GM06990 (cell line): ENCODE data around the gene PTPRM.

Experiments used
- DNase-seq: peaks from one replicate; pipeline ENCODE4 v3.0.0-alpha.2; 2011; ENCODE audit not compliant: insufficient read length; ENCODE audit errors: extremely low read depth
- H3K27me3 ChIP-seq: replicated peaks from 2 replicates; pipeline ENCODE4 v1.6.0; 2011; ENCODE audit warnings: low read length; ENCODE audit not compliant: control insufficient read depth, insufficient read depth
- H3K36me3 ChIP-seq: 2 replicates; pipeline ENCODE4 v1.5.1; 2011; ENCODE audit warnings: low read length; ENCODE audit not compliant: control insufficient read depth, insufficient read depth
- H3K4me3 ChIP-seq: replicated peaks from 2 replicates; pipeline ENCODE4 v1.5.1; 2011; ENCODE audit warnings: low read depth, mild to moderate bottlenecking, control low read depth, low read length
- TF ChIP-seq, protein P1 (sequence below): IDR thresholded peaks from 2 replicates; pipeline ENCODE4 v1.5.1; 2011; ENCODE audit warnings: low read length, control low read depth, mild to moderate bottlenecking, inconsistent platforms; ENCODE audit not compliant: insufficient read depth, poor library complexity, severe bottlenecking

Gene PTPRM

DNA sequence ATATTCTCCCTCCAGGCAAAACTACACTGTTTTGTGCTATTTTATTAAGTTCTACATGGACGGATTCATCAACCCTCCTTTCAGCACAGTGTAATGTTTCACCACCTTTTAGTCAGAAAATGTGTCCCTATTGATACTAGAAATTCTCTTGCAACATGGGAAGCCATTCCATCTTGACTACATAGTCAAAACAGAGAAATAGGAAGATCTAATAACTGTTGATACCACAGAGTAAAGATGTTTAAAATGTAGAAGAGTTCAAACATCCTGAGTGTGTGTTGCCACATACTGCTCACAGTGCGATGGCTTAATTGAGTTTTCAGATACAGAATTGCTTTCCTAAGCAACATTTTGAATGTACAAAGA, 549.9 kb downstream of the PTPRM start:
- Histone ChIP-seq H3K36me3 (no peaks in the 10 kb centered on the region), H3K27me3 (no peaks in the 10 kb centered on the region), H3K4me3 (no peak overlapping the region)
- TF ChIP-seq, protein P1, sequence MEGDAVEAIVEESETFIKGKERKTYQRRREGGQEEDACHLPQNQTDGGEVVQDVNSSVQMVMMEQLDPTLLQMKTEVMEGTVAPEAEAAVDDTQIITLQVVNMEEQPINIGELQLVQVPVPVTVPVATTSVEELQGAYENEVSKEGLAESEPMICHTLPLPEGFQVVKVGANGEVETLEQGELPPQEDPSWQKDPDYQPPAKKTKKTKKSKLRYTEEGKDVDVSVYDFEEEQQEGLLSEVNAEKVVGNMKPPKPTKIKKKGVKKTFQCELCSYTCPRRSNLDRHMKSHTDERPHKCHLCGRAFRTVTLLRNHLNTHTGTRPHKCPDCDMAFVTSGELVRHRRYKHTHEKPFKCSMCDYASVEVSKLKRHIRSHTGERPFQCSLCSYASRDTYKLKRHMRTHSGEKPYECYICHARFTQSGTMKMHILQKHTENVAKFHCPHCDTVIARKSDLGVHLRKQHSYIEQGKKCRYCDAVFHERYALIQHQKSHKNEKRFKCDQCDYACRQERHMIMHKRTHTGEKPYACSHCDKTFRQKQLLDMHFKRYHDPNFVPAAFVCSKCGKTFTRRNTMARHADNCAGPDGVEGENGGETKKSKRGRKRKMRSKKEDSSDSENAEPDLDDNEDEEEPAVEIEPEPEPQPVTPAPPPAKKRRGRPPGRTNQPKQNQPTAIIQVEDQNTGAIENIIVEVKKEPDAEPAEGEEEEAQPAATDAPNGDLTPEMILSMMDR, result no peak
- no peak for DNase-seq

DNA sequence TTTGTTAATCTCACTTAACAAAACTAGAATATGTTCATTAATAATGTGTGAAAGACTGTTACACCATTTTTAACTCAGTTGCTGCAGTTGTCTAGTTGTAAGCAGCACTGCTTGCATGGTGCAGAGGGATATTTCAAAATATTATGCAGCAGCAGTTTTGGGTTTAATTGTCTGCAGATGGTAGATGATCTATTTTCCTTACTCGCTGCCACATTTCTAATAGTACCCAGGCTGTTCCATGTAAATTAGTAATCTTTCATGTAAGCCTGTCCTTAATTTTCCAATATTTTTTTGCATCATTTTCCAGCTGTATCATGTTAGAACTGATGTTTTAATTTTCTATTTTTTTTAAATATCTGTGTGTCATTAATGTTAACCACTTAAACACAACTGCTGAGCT, 554.0 kb downstream of the PTPRM start:
- TF ChIP-seq, protein P1, result no peak
- DNase-seq, result no peak
- Histone ChIP-seq H3K27me3 (no peaks in the 10 kb centered on the region), H3K4me3 (no peak overlapping the region), H3K36me3 (no peaks in the 10 kb centered on the region)

DNA sequence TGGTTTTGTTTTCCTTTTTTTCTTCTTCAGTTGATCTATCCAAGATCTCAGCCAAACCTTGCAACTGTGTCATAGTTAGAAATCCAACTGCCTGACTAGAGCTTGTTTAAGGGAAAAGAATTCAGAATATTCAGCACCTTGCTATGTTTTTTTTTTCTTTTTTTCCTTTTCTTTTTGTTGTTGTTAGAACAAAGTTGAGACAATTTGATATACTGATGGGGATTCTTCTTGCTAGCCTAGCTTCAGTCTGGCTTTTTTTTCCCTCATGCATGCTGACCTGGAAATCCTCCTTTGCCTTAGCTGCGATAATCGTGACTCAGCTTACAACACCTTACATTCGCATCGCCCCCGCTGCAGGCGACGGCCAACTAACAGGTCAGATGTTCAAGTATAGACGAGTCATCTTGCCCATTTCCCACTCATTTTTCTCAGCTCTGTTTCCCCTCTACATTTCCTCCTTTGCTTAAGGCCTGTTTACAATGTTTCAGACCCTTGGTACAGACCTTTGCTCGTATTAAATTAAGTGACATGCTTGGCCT, 554.9 kb downstream of the PTPRM start:
- Histone ChIP-seq H3K36me3 (no peaks in the 10 kb centered on the region), H3K27me3 (no peaks in the 10 kb centered on the region), H3K4me3 (no peak overlapping the region)
- DNase-seq, result no peak
- TF ChIP-seq, protein P1, result no peak

- Histone ChIP-seq H3K36me3 (no peaks in the 10 kb centered on the region), H3K4me3 (no peak overlapping the region), H3K27me3 (no peaks in the 10 kb centered on the region)
- DNase-seq, result no peak
- TF ChIP-seq, protein P1, result no peak
These were observed 557.4 kb downstream of the PTPRM start for GRCh38 chr18:8124232-8125146.

DNA sequence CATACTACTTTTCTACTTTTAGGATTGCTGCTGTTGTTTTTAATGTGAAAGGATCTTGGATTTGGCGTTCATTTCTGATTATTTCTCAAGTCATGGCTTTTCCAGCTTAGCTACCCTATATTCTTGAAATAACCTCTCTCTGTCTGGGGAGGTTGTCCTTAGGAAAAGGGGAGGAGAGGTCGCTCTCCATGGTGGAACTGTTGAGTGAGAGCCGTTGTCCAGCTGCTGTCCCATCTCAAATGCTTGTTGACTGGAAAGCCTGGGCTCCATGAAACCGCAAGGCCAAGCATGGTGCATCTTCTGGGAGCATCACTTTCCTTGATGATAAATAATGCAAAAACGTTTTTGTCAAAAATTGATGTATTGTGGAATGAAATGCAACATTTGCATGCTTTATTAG, 563.0 kb downstream of the PTPRM start:
- no peaks in the 10 kb centered on the region for H3K36me3 ChIP-seq
- TF ChIP-seq, protein P1, result no peak
- H3K27me3 ChIP-seq, result no peaks in the 10 kb centered on the region
- H3K4me3 ChIP-seq, result no peak overlapping the region
- DNase-seq, result no peak
